HAP-1 (cell line): ENCODE measurements around the gene KLHDC7B.

Experiments
- DNase-seq, 2 experiments: peaks; one replicate each; pipeline ENCODE4 v3.0.0-alpha.2; 2016 to 2020; ENCODE audit warnings: low spot score in 2 of 2
- H3K27me3 ChIP-seq: fragments of 250-450 bp; sonication (Bioruptor Pico); 2 replicates; pipeline ENCODE4 v1.5.1; 2020; ENCODE audit warnings: low read depth, mild to moderate bottlenecking, moderate library complexity
- H3K36me3 ChIP-seq: fragments of 250-450 bp; sonication (Bioruptor Pico); replicated peaks from 2 replicates; pipeline ENCODE4 v1.5.1; 2020; ENCODE audit warnings: mild to moderate bottlenecking
- H3K4me1 ChIP-seq: fragments of 250-450 bp; sonication (Bioruptor Pico); 2 replicates; pipeline ENCODE4 v1.5.1; 2020; ENCODE audit warnings: mild to moderate bottlenecking
- H3K4me3 ChIP-seq: fragments of 250-450 bp; sonication (Bioruptor Pico); 2 replicates; pipeline ENCODE4 v1.5.1; 2020; ENCODE audit warnings: mild to moderate bottlenecking, moderate library complexity
- H3K9me3 ChIP-seq: fragments of 250-450 bp; sonication (Bioruptor Pico); 2 replicates; pipeline ENCODE4 v1.5.1; 2020; ENCODE audit warnings: mild to moderate bottlenecking, moderate library complexity
- in situ Hi-C: fragments of 300-500 bp; cut with MboI; formaldehyde crosslinking; loops from 3 replicates; pipeline ENCODE4 v1.14.3; 2020; ENCODE audit warnings: low sequenced_read_pairs, inconsistent platforms, mixed read lengths

The KLHDC7B gene

DNA sequence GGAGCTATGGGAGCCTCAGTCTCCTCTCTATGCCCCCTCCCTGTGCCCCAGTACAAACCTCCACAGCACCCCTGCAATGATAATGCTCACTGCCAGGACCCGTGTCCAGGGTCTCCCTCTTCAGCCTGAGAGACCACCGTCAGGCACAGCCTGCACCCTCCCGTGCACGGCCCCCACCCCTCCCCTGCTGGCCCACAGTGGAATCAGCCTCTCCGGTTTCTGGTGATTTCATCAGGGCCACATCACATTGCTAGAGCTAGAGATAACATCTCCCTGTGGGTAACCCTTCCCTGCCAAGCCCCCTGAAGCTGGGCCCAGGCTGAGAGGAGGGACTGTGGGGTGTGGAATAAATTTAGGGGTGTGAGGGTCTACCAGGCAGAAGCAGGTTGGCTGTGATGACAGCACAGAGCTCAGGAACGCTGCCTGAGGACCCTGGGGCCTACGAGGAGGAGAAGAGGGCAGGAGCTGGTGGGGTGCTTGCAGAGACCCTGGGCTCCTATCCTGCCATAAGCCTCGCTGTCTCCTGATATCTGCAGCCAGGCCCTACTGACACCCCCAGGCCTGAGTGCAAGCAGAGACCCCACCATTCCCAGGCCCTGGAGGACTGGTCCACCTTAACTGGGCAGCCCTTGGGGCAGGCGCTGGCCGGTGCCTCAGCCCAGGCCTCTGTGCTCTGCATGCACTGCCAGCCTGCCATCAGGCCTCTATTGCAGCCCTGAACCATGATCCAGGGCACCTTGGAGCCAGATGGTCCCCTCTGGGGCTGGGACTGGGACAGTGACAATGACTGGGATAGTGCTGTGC, at the start of gene KLHDC7B:
Gene KLHDC7B, plus strand, starts transcription at position 378 of the 804 bp plus-strand sequence. Its CDS starts 345 bp downstream, at position 723.
- Histone ChIP-seq H3K36me3 (no peaks in the 10 kb centered on the region), H3K4me1 (peaks cover 6% of the 10 kb centered on the region; the same call in 1 of the 2 replicates), H3K4me3 (no peak within 1 kb of the TSS), H3K27me3 (no peaks in the 10 kb centered on the region), H3K9me3 (no peaks in the 10 kb centered on the region)
- DNase-seq = no peak
- in situ Hi-C loops = no loop called here

DNA sequence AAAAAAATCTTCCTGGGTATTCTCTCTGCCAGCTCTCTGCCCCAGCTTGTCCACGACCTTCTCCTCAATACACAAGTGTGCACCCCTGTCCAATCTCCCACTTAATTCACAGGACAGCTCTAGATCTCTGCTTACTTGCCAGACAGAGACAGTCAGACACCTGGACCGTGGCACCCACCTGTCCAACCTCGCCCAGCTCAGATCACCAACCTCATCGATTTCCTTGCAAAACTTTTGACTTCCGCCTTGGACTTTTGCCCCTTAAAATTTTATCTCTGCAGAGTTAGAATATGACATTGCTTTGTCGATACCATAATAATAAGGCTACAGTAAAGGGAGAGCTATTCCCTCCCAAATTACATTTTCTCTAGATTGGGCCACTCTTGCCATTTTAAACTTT, 48.6 kb upstream of the KLHDC7B start:
- no peak for DNase-seq
- H3K9me3 ChIP-seq = no peaks in the 10 kb centered on the region
- no peaks in the 10 kb centered on the region for H3K27me3 ChIP-seq
- H3K4me1 ChIP-seq = peaks cover 5% of the 10 kb centered on the region; the same call in 1 of the 2 replicates
- no peaks in the 10 kb centered on the region for H3K36me3 ChIP-seq
- in situ Hi-C loops = no loop called here
- no peak overlapping the region for H3K4me3 ChIP-seq

DNA sequence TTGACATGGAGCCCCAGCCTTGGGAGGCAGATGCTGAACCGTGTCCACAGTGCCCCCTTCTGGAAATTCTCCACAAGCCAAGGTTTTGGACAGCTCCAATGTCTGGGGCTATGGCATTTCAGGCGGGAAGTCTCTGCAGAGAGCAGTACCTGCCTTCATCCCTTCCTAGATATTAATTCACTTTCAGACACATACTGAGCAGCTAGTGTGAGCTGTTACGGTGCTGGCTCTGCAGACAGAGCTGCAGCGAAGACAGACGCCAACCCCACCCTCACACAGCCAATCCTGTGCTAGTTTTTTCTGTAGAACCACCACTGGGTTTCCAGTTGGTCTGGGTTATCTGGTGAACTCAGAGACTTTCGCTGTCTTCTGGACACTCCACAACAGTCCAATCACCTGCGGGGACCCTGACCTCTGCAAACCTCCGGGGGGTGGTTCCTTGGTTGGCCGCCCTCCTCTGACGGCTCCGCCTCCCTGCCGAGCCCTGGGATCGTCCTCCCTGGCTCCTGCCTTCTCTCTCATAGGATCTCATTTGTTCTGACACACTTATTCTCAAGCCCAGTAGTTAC, 47.3 kb upstream of the KLHDC7B start:
- Histone ChIP-seq H3K36me3 (peaks cover 8% of the 10 kb centered on the region; the same call in 1 of the 2 replicates), H3K4me3 (no peak overlapping the region), H3K27me3 (no peaks in the 10 kb centered on the region), H3K9me3 (no peaks in the 10 kb centered on the region), H3K4me1 (peaks cover 5% of the 10 kb centered on the region; the same call in 1 of the 2 replicates)
- peak; percentile 51 to 84 for DNase-seq
- in situ Hi-C loops = no loop called here

DNA sequence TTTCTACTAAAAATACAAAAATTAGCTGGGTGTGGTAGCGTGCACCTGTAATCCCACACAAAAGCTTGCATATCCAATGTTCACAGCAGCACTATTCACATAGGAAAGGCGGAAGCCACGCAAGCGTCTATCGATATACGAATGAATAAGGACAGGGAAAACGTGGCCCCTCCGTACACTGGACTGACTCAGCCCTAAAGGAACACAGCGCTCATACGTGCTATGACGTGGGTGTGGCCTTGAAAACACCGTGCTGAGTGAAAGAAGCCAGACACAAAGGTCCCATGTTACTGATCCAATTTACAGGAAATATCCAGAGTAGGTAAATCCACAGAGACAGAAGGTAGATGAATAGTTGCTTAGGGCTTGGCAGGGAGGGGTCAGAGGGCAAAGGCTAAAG, 45.2 kb upstream of the KLHDC7B start:
- Histone ChIP-seq H3K4me3 (no peak overlapping the region), H3K9me3 (no peaks in the 10 kb centered on the region), H3K36me3 (peaks cover 21% of the 10 kb centered on the region), H3K27me3 (no peaks in the 10 kb centered on the region), H3K4me1 (peaks cover 5% of the 10 kb centered on the region; the same call in 1 of the 2 replicates)
- in situ Hi-C loops = no loop called here
- no peak for DNase-seq

DNA sequence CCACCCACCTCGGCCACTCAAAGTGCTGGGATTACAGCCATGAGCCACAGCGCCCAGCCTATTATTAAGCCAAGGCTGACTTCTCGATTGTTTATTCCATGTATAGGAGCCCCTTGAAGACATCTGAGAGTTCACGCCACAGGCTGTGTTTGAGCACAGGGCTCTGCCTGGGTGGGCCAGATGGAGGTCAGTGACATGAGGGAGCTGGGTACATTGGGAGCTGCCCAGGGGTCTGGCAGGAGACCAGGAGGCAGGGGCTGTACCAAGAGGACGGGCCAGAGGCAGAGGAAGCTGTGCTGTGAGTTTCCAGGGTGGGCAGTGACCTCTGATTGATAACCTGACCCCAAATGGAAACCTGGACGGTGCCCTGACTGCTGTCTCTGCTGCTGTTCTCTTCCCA, 43.6 kb upstream of the KLHDC7B start:
- in situ Hi-C loops = no loop called here
- Histone ChIP-seq H3K9me3 (no peaks in the 10 kb centered on the region), H3K27me3 (no peaks in the 10 kb centered on the region), H3K4me1 (peaks cover 5% of the 10 kb centered on the region; the same call in 1 of the 2 replicates), H3K36me3 (peaks cover 29% of the 10 kb centered on the region), H3K4me3 (no peak overlapping the region)
- no peak for DNase-seq

DNA sequence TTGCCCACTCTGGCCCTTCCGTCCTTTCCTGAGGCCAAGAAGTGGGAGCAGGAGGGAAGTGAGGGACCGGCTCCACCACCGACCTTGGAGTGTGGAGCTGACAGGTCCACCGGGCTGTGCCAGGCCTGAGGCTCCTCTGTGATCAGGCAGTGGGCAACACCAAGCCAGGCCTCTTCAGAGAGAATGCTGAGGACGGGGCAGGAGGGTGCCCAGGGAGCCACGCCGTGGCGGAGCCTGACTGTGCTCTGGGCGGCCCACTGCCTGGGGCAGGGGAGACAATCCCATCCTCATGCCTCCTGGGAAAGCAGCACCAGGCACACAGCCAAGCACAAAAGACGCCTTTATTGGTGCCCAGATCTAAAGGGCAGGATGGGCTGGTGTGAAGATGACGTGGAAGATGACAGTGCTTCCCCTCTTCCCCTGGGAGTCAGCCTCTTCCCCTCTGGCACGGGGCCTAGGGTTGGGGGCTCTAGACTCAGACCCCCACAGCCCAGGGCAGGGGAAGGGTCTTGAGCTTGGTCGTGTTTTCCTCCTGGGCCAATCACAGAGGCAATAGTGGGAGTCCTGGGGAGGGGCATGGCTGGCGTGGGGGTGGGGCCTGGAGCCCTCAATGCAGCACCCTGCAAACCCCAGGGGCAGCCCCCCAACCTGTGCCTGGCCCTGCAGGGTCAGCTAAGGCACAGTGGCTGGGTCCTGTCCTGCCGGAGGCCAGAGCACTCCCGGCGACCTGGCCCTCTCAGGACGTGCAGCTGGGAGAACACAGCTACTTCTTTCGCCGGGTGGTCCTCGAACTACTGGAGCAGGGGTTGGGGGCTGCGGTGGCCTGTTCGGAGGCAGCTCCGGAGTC, 42.8 kb upstream of the KLHDC7B start:
- Histone ChIP-seq H3K4me3 (no peak overlapping the region), H3K9me3 (no peaks in the 10 kb centered on the region), H3K27me3 (no peaks in the 10 kb centered on the region), H3K4me1 (peaks cover 5% of the 10 kb centered on the region; the same call in 1 of the 2 replicates), H3K36me3 (peaks cover 32% of the 10 kb centered on the region)
- in situ Hi-C loops = no loop called here
- no peak for DNase-seq

DNA sequence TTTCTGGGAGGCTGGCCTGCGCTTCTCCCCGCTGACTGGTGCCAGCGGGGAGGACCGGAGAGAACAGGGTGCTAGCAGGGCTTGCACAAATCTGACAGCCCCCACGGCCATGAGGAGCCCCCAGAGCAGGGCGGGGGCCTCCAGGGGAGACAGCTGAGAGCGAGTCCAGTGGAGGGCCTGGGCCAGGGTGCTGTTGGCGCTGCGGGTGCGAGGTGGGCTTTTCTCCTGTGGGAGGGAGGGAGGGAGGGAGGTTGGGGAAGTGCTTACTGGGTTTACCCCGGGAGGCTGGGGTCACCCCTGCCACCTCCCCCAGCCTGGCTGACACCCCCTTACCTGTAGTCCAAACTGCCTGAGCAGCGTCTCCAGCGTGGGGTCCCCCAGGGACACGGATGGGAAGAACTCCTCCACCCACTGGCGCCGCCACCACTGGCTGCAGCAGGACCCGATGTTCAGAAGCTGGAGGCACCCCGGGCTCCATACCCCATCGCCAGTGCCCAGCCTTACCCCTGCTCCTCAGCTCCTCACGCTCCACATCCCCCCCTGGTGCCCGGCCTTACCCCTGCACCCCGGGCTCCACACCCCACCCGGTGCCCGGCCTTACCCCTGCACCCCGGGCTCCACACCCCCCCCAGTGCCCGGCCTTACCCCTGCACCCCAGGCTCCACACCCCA, 42.1 kb upstream of the KLHDC7B start:
- Histone ChIP-seq H3K4me3 (no peak overlapping the region), H3K4me1 (peaks cover 2% of the 10 kb centered on the region; the same call in 1 of the 2 replicates), H3K27me3 (no peaks in the 10 kb centered on the region), H3K36me3 (peaks cover 32% of the 10 kb centered on the region), H3K9me3 (no peaks in the 10 kb centered on the region)
- DNase-seq = no peak
- in situ Hi-C loops = no loop called here

DNA sequence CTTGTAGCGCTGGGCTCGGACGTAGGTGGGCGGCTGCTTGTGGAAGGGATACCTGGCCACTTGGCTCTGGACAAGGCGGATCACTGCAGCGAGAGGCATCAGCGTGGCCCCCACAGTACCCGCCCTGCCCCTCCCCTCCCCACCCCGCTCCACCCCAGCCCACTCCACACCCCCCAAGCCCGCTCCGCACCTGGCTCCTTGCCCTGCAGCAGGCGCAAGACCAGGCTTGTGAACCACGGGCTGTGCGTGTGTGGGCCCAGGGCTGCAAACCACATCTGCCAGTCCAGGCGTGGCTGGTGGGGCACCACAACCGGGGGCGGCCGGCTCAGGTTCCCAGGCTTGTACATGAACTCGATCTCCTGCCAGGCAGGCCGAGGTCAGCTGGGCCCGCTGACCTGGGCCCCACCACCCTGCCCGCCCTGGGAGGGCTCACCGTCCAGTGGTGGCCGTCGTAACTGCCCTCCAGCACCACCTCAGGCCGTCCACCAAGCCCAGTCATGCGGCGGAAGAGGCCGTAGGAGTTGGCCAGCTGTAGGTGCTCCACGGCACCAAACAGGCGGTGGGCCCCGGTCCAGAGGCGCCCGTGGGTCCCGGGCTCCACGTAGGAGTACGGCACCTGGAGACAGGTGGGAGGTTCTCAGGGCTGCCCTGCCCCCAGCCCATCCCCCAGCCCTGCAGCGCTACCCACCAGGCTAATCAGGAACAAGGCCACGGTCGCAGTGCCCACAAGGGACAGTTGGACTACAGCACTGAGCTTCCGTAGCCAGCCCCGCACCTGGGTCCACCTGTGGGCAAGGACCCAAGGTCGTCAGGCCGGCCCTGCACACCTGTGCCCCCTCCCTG, 41.1 kb upstream of the KLHDC7B start:
- Histone ChIP-seq H3K27me3 (no peaks in the 10 kb centered on the region), H3K4me1 (peaks cover 6% of the 10 kb centered on the region), H3K36me3 (peaks cover 32% of the 10 kb centered on the region), H3K9me3 (no peaks in the 10 kb centered on the region), H3K4me3 (no peak overlapping the region)
- DNase-seq = no peak
- in situ Hi-C loops = no loop called here

DNA sequence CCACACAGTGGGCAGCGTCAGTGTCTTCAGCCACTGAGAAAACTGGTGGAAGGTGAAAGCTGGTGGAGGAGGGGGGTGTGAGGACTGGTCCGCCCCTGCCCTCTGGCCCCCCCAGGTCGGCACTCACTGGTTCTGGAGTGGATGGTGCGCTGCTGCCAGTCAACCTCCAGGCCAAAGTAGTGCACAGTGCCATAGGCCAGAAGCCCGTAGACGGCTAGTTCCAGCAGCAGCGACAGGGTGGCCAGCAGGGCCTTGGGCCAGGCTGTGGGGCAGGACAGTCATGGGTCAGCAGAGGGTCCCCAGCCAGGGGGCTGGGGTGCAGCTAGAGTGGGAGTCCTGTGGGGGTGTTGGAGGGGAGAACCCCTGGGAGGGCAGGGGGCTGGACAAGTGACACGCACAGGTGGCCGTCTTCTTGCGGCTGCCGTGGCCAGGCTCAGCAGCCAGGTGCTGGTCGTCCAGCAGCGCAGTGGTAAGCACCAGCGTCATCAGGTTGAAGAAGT, 40.4 kb upstream of the KLHDC7B start:
- peaks cover 34% of the 10 kb centered on the region for H3K36me3 ChIP-seq
- DNase-seq = no peak
- no peaks in the 10 kb centered on the region for H3K9me3 ChIP-seq
- no peak overlapping the region for H3K4me3 ChIP-seq
- H3K27me3 ChIP-seq = no peaks in the 10 kb centered on the region
- in situ Hi-C loops = no loop called here
- peaks cover 8% of the 10 kb centered on the region for H3K4me1 ChIP-seq

DNA sequence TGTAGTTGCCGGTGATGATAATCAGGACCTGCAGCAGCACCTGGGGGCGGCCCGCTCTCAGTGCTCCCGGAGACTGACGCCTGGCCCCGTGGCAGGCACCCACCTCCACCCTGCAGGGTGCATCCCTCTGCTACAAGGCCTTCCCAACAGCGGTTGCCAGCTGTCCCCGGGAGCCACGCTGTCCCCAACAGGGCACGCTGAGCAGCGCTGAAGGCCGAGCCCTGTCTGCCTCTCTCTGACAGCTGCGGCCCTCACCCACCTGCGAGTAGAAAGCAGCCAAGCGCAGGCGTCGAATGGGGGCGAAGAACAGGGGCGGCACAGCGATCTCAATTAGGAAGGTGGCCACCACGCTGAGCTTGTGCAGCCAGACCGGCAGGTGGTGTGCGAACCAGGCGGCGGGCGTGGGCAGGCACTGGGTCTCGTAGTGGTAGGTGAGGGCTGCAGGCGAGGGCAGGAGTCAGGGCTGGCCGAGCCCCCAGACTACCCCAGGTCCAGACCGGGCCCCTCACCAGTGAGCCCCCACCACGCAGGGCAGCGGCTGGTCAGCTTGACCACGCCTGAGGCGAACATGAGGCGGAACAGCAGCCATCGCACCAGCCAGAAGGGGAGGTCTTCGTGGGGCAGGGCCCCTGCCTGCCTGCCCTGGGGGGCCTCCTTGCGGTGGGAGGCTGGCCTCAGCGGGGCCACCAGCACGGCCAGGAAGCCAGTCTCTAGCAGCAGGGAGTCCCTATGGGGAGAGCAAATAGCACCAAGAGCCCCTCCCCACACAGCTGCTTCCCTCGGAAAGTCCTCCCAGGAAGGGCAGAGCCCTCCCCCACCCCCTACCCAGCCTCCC, 39.7 kb upstream of the KLHDC7B start:
- Histone ChIP-seq H3K4me1 (peaks cover 8% of the 10 kb centered on the region), H3K4me3 (peak overlapping the region; percentile 99), H3K27me3 (no peaks in the 10 kb centered on the region), H3K36me3 (peaks cover 38% of the 10 kb centered on the region), H3K9me3 (no peaks in the 10 kb centered on the region)
- no peak for DNase-seq
- in situ Hi-C loops = no loop called here

DNA sequence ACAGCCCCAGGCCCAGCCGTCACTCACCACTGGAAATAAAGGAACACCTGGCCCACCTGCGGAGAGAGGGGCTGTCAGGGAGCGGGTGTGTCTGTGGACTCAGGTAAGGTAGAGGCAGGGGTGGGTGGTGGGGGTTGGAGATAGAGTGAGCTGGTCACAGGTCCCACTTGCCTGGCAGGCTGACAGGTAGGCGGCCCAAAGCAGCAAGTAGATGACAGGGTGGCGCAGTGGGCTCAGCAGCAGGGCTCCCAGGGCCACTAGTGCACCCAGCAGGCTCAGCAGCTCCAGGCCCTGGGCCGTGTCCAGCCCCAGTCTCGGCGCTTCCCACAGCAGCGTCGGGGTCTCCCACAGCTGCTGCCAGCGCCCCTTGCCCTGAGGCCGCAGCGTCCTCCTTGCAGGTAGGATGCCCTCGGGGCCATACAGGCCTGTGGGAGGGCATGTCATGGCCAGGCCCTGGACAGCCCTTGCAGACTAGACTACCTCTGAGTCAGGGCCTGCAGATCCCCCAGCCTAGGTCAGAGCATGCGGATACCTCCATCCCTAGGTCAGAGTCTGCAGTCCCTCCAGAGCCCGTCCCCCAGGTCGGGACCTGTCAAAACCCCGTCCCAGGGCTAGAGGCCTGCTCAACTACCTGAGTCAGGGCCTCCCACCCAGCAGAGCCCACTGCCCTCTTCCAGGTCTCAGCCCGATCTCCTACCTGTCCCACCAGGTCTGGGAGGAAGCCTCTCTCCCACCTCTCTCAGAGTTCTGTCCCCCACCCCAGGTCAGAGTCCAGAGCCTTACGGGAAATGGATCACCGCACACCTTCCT, 38.9 kb upstream of the KLHDC7B start:
- Histone ChIP-seq H3K27me3 (no peaks in the 10 kb centered on the region), H3K9me3 (no peaks in the 10 kb centered on the region), H3K4me3 (peak overlapping the region; percentile 99), H3K4me1 (peaks cover 8% of the 10 kb centered on the region), H3K36me3 (peaks cover 38% of the 10 kb centered on the region)
- no peak for DNase-seq
- in situ Hi-C loops = no loop called here
